HepG2 (cell line): ENCODE data around the gene PDGFD. TPM values are rescaled to one million over a fixed set of nuclear protein-coding genes. Genes with fewer than 3 reads are reported as not detected.
A peak's percentile ranks its signal among the peaks of the same experiment; 100 is the strongest.

Experiments used
- ATM ChIP-seq: fragments of 450-650 bp; IDR thresholded peaks from 2 replicates; pipeline ENCODE4 v1.7.1; 2017; ENCODE audit warnings: mild to moderate bottlenecking, borderline replicate concordance
- FOXC1 ChIP-seq: sonication (generic); formaldehyde crosslinking; IDR thresholded peaks from 2 replicates; pipeline ENCODE4 v1.8.0; 2022; ENCODE audit warnings: mild to moderate bottlenecking, missing genetic modification reagents, borderline replicate concordance
- GMEB2 ChIP-seq: IDR thresholded peaks from 2 replicates; pipeline ENCODE4 v1.6.1; 2016; ENCODE audit warnings: missing biosample characterization, missing genetic modification reagents, low read depth
- HOXA3 ChIP-seq: sonication (generic); formaldehyde crosslinking; IDR thresholded peaks from 2 replicates; pipeline ENCODE4 v1.5.0; 2020; ENCODE audit warnings: missing genetic modification reagents
- KDM5B ChIP-seq: sonication (generic); formaldehyde crosslinking; IDR thresholded peaks from 2 replicates; pipeline ENCODE4 v1.4.0; 2020; ENCODE audit warnings: missing genetic modification reagents, mild to moderate bottlenecking, borderline replicate concordance
- NR1H2 ChIP-seq: sonication (generic); formaldehyde crosslinking; IDR thresholded peaks from 2 replicates; pipeline ENCODE4 v1.8.1; 2022; ENCODE audit warnings: low read depth, missing genetic modification reagents, borderline replicate concordance
- ONECUT2 ChIP-seq: sonication (generic); formaldehyde crosslinking; IDR thresholded peaks from 2 replicates; pipeline ENCODE4 v1.4.0; 2020; ENCODE audit warnings: missing genetic modification reagents
- PHF20 ChIP-seq: sonication (generic); formaldehyde crosslinking; IDR thresholded peaks from 2 replicates; pipeline ENCODE4 v1.5.0; 2020; ENCODE audit warnings: mild to moderate bottlenecking, missing genetic modification reagents
- PREB ChIP-seq: sonication (generic); formaldehyde crosslinking; IDR thresholded peaks from 2 replicates; pipeline ENCODE4 v1.4.0; 2020; ENCODE audit warnings: missing genetic modification reagents
- REPIN1 ChIP-seq: sonication (generic); formaldehyde crosslinking; IDR thresholded peaks from 2 replicates; pipeline ENCODE4 v1.8.0; 2022; ENCODE audit warnings: missing genetic modification reagents, low read depth, mild to moderate bottlenecking, borderline replicate concordance
- RNF219 ChIP-seq: sonication (generic); formaldehyde crosslinking; IDR thresholded peaks from 2 replicates; pipeline ENCODE4 v1.5.0; 2020; ENCODE audit warnings: mild to moderate bottlenecking, missing genetic modification reagents
- SP5 ChIP-seq: IDR thresholded peaks from 2 replicates; pipeline ENCODE4 v1.6.1; 2016; ENCODE audit warnings: low read depth, borderline replicate concordance
- THRA ChIP-seq: sonication (generic); formaldehyde crosslinking; IDR thresholded peaks from 2 replicates; pipeline ENCODE4 v1.4.0; 2020; ENCODE audit warnings: missing genetic modification reagents, borderline replicate concordance
- YEATS2 ChIP-seq: sonication (generic); formaldehyde crosslinking; IDR thresholded peaks from 2 replicates; pipeline ENCODE4 v1.4.0; 2020; ENCODE audit warnings: missing genetic modification reagents, borderline replicate concordance
- ZEB1 ChIP-seq: IDR thresholded peaks from 2 replicates; pipeline ENCODE4 v1.6.1; 2012; ENCODE audit warnings: mild to moderate bottlenecking, low read depth, inconsistent platforms; ENCODE audit not compliant: insufficient replicate concordance
- ZFP62 ChIP-seq: sonication (generic); formaldehyde crosslinking; IDR thresholded peaks from 2 replicates; pipeline ENCODE4 v1.4.0; 2020; ENCODE audit warnings: missing genetic modification reagents
- ZNF281 ChIP-seq: sonication (generic); formaldehyde crosslinking; IDR thresholded peaks from 2 replicates; pipeline ENCODE4 v1.4.0; 2020; ENCODE audit warnings: missing genetic modification reagents, borderline replicate concordance
- ZNF451 ChIP-seq: sonication (generic); formaldehyde crosslinking; IDR thresholded peaks from 2 replicates; pipeline ENCODE4 v1.5.0; 2020; ENCODE audit warnings: mild to moderate bottlenecking, missing genetic modification reagents
- ZNF605 ChIP-seq: sonication (generic); formaldehyde crosslinking; IDR thresholded peaks from 2 replicates; pipeline ENCODE4 v1.8.0; 2022; ENCODE audit warnings: mild to moderate bottlenecking, missing genetic modification reagents
- ZNF746 ChIP-seq: sonication (generic); formaldehyde crosslinking; IDR thresholded peaks from 2 replicates; pipeline ENCODE4 v1.8.0; 2022; ENCODE audit warnings: mild to moderate bottlenecking, missing genetic modification reagents
- polyA plus RNA-seq, 8 experiments: library from polyadenylated mRNA; depleted of rRNA in 3 of 8; stranded (reverse) in 7 of 8; unstranded in 1 of 8; fragments of >200 nt; fragmentation: Illumina TruSeq in 4 of 8; extraction: Trizol in 4 of 8; gene quantifications; 2 replicates each; pipeline versions ENCODE4 v1.2.1 to v1.2.3, GENCODE V29; 2011 to 2016; ENCODE audit warnings: low read depth in 4 of 8, missing spikeins in 1 of 8, mixed read lengths in 1 of 8; ENCODE audit not compliant: insufficient read depth in 1 of 8
- total RNA-seq, 5 experiments: library from RNA; depleted of rRNA; stranded (reverse); fragments of >200 nt; fragmentation: Illumina TruSeq; extraction: Trizol; gene quantifications; 2 replicates each; pipeline ENCODE4 v1.2.3, GENCODE V29; 2016; ENCODE audit warnings: low read depth in 1 of 5

Gene PDGFD
- total and polyA plus RNA-seq, 2 of the 13 experiments (the other 11 are each of a cell fraction or from before 2014, with no cell fraction given) = 0.09 to 0.29 TPM

DNA sequence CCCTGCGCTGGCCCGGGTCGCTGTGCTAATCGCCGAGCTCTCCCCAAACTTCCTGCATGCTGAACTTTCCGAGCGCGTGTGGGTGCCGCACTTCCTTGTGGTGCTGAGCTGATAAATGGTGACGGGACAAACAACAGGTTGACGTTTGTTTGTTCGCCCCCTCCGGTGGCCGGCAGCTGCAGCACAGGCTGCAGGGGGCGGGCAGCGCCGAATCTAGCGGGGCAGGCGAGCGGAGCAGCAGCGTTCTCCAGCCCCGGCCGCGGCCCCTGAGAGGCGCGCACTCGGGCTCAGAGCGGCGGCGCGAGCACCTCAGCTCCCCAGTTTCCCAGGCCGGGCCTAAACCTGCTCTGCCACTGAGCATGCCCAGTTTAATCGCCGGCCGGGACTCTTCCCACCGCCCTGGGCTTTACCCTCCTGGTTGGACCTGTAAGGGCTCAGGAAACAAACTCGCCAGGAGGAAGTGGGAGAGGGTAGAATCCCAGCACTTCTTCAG, at the start of gene PDGFD (continued):
- TF ChIP-seq THRA (CRISPR knock-in tag) = no peak
- no peak for TF ChIP-seq ZNF746 (CRISPR knock-in tag)
- TF ChIP-seq ZEB1 = no peak
- no peak for TF ChIP-seq ZFP62 (CRISPR knock-in tag)
- TF ChIP-seq GMEB2 (CRISPR knock-in tag) = no peak
- TF ChIP-seq ATM = no peak
- TF ChIP-seq RNF219 (CRISPR knock-in tag) = no peak
- TF ChIP-seq NR1H2 (CRISPR knock-in tag) = no peak
- TF ChIP-seq FOXC1 (CRISPR knock-in tag) = 0 out of 2 replicates have a peak, but pooled peaks have one; percentile 54
- no peak for TF ChIP-seq YEATS2 (CRISPR knock-in tag)
- TF ChIP-seq PHF20 (CRISPR knock-in tag) = no peak
- TF ChIP-seq ZNF605 (CRISPR knock-in tag) = peak; percentile 34; the same call in 1 of the 2 replicates
- TF ChIP-seq ZNF451 (CRISPR knock-in tag) = no peak
- no peak for TF ChIP-seq REPIN1
- 0 out of 2 replicates have a peak, but pooled peaks have one; percentile 25 for TF ChIP-seq HOXA3 (CRISPR knock-in tag)
- no peak for TF ChIP-seq ONECUT2
- peak; percentile 58; the same call in 1 of the 2 replicates for TF ChIP-seq KDM5B
- TF ChIP-seq SP5 = no peak
- TF ChIP-seq ZNF281 = no peak
- TF ChIP-seq PREB (CRISPR knock-in tag) = no peak
